Endometrial microvascular endothelial cells (primary cell): ENCODE measurements around the gene KPNA1. TPM values are rescaled to one million over a fixed set of nuclear protein-coding genes. Genes with fewer than 3 reads are reported as not detected.
"Not testable (repeated sequence)": the region's sequence is repeated elsewhere in the genome, so short reads cannot be mapped to it uniquely, and the experiment has no call there.

Source experiments
- in situ Hi-C: cut with HindIII; loops from 2 replicates; pipeline ENCODE4 v1.10.0; 2017; ENCODE audit warnings: low sequenced_read_pairs, low pct_unique_long_range_greater_than_20kb; ENCODE audit errors: inconsistent ontology term
- total RNA-seq: library from RNA; depleted of rRNA; stranded (reverse); fragments of >200 nt; gene quantifications from one replicate; pipeline ENCODE4 v1.2.3, GENCODE V29; 2015; ENCODE audit errors: inconsistent ontology term

Gene KPNA1
- total RNA-seq, 1 donor from 2014 or later = 53.6 TPM

DNA sequence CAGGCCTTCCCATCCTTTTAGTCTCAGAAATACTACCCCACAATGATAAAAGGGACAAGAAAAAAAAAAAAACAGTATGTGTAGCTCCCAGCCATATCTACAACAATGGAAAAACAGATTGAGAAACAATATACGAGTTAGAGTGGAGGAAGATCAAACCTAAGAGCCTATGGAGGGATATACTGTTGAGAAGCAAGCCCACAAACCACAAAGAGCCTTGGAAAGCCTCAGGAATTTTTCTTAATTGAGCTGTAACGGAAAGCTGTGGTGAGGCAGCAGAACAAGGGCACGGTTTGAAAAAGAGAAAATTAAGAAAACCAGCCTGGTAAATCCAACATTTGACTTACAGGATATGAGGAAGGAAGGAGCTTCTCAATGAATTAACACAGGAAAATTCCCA is 21.4 kb downstream of the KPNA1 start:
- in situ Hi-C loops = no loop called here

- in situ Hi-C loops = no loop called here
These were observed 26.3 kb downstream of the KPNA1 start for GRCh38 chr3:122488262-122488973.

DNA sequence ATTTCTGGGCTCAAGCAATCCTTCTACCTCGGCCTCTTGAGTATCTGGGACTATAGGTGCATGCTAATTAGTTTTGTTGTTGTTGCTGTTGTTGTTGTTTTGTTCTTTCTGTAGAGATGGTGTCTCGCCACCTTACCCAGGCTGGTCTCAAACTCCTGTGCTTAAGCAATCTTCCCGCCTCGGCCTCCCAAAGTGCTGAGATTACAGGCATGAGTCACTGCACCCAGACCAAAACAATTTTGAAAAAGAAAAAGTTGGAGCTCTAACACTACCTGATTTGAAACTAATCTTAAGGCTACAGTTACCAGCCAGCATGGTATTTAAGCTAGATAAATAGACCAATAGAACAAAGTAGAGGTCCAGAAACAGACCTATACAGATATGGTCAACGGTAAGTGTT is 29.8 kb downstream of the KPNA1 start:
- in situ Hi-C loops = no loop called here

DNA sequence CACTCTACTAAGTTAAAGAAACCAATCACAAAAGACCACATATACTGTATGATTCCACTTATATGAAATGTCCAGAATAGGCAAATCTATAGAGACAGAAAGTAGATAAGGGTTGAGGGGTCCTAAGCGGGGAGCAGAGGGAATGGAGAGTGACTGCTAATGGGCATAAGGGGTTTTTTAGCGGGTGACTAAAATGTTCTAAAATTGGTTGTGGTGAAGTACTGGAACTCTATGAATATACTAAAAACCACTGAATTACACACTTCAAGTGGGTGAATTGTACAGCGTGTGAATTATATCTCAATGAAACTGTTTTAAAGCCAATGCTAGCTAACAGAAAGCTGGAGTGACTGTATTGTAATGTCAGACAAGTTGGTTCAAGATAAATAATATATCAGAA is 33.3 kb downstream of the KPNA1 start:
- in situ Hi-C loops = no loop called here

- in situ Hi-C loops = no loop called here
These were observed 38.2 kb downstream of the KPNA1 start for GRCh38 chr3:122476532-122476931.

- in situ Hi-C loops = no loop called here
These were observed 39.4 kb downstream of the KPNA1 start for GRCh38 chr3:122475316-122475715.

DNA sequence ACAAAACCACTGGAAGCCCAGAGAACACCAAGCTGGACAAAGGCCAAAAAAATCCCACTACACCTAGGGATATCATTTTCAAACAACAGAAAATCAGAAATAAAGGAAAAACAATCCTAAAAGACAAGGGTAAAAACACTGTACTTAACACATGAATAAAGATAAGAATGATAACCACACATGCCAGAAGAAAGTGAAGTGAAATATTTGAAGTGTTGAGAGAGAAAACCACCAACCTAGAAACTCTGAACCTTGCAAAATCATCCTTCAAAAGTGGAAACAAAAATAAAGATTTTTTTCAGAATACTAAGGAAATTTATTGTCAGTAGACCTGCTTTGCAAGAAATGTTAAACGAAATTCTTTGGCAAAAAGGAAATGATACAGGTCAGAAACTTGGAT is 45.1 kb downstream of the KPNA1 start:
- in situ Hi-C loops = no loop called here

GRCh38 chr3:122468896-122469533 is 45.7 kb downstream of the KPNA1 start:
- in situ Hi-C loops = no loop called here

GRCh38 chr3:122466701-122467240 is 48.0 kb downstream of the KPNA1 start:
- in situ Hi-C loops = no loop called here

DNA sequence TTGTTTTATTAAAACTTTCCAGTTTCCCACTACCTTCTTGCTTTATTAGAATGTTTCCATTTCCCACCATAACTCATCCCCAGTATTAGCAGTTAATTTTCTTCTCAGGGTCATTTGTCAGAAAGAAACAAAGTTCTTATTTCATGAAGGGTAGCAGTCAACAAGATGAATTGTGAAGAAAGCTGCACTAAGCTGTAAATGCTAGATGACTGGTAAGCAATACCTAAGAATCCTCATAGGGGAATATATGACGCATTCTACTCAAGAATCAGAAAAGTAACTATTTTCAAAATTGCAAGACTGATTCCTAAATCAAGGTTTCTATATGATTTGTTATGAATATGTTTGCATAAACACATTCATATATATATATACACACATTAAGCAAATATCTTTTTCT is 50.1 kb downstream of the KPNA1 start:
- in situ Hi-C loops = no loop called here

DNA sequence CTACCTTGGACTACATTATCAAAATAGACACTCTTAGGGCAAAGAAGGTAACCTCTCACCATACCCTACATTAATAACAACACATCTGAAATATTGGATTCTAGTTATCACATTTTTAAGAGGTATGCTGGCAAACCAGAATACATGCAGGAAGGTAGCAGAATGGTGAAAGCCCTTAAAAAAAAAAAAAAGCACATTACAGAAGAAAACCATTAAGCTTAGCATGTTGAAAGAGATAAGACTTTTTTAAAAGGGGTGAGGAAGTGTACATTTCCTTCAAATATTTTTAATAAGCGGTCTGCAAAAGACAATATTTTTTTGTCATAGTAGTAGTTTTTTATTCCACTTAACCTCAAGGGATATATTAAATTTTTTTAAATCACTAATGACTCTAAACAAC is 52.3 kb downstream of the KPNA1 start:
- in situ Hi-C loops = no loop called here

DNA sequence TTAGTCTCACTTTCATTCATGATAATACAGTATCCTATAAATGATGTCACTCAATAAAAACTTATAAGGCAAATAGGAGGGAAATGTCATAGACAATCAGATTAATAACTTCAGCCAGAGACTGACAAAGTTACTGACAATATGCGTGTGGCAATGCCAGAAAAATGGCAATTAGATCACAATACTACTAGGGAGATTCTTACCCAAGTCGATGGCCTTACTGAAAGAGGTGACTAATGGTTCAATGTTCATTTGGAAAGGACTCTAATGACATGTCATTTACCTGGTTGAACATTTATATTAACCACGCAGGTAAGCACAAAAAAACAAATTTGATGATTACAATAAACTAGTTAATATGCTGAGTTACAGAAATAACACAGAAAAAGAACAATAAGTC is 52.9 kb downstream of the KPNA1 start:
- in situ Hi-C loops = no loop called here

DNA sequence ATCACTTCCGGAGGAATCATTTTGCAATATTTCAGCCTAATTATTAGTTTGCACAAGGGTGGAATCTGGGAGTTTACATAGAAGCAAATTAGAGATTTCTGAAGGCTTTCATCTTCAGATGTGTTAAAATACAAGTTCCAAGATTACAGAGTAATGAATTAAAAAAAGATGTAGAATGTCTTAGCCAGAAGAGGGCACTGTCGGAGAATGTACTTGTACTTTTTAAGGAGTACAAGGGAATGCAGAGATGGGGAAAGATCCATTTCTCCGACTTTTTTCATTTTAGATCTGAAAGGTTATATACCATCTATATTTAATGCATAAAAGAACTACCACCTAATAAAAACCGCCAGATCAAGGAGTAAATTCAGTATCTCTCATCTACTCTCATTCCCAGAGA is 55.7 kb downstream of the KPNA1 start:
- in situ Hi-C loops = no loop called here

DNA sequence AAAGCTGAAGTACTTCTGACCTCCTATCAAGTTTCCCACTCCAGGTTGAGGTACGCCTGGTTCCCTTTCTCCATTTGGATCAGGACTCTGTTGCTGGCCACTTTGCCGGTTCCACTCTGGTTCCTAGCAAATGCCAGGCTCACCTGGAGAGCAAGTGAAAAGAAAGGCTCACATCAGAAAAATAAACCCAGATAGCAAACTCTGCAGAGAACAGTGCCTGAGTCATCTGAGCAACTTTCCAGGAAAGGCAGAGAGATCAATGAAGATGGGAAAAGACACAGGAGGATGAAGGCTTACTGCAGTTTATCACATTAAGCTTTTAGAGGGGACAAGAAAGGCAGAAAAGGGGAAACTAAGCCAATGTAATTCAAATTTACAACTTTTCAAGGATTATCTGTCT is 57.0 kb downstream of the KPNA1 start:
- in situ Hi-C loops = no loop called here

- in situ Hi-C loops = no loop called here
These were observed 58.7 kb downstream of the KPNA1 start for GRCh38 chr3:122456074-122456473.

DNA sequence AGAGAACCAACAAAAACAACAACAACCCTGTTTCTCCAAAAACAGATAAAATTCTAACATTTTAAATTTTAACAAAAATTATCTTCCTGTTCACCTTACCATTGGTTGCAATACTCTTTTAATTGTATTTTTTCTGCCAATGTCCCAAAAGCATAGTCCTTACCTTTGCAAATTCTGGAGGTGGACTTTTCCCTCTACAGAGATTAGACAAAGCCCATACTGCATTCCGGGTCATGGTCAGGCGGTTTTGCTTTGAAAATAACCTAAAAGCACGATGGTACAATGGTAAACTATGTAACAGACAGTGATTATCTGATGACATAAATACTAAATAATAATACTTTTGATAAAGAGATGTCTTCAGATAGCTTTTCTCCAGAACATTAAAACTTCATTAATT is 63.4 kb downstream of the KPNA1 start:
- in situ Hi-C loops = no loop called here

DNA sequence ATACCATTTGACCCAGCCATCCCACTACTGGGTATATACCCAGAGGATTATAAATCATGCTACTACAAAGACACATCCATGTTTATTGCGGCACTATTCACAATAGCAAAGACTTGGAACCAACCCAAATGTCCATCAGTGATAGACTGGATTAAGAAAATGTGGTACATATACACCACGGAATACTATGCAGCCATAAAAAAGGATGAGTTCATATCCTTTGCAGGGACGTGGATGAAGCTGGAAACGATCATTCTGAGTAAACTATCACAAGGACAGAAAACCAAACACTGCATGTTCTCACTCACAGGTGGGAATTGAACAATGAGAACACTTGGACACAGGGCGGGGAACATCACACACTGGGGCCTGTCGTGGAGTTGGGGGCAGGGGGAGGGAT is 66.5 kb downstream of the KPNA1 start:
- in situ Hi-C loops = not testable (repeated sequence)

- in situ Hi-C loops = not testable (repeated sequence)
These were observed 70.2 kb downstream of the KPNA1 start for GRCh38 chr3:122444491-122444887.

DNA sequence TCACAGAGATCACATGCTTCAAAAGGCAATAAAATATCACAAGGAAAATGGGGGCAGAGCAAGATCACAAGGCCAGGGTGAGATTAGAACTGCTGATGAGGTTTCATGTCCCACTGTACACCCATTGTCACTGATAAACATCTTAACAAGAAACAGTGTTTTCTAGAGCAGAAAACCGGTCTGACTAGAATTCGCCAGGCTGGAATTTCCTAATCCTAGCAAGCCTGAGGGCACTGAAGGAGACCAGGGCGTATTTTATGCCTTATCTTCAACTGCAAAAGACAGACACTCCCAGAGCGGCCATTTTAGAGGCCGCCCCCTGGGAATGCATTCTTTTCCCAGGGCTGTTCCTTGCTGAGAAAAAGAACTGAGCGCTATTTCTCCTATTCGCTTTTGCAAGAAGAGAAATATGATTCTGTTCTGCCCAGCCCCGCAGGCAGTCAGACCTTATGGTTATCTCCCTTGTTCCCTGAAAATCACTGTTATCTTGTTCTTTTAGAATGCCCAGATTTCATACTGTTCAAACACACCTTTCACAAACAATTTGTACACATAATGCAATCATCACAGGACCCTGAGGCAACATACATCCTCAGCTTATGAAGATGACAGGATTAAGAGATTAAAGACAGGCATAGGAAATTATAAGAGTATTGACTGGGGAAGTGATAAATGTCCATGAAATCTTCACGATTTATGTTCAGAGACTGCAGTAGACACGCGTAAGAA is 70.8 kb downstream of the KPNA1 start:
- in situ Hi-C loops = not testable (repeated sequence)

DNA sequence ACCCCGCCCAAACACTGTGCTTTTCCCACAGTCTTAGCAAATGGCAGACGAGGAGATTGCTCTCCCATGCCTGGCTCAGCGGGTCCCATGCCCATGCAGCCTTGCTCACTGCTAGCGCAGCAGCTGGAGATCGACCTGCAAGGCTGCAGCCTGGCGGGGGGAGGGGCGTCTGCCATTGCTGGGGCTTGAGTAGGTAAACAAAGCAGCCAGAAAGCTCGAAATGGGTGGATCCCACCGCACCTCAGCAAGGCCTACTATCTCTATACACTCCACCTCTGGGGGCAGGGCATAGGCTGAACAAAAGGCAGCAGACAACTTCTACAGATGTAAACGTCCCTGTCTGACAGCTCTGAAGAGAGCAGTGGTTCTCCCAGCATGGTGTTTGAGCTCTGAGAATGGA is 71.6 kb downstream of the KPNA1 start:
- in situ Hi-C loops = no loop called here
